GM18951 (cell line): ENCODE measurements around the gene UBXN4.

Experiments
- POLR2A ChIP-seq: IDR thresholded peaks from 4 replicates; pipeline ENCODE4 v1.6.1; 2011; ENCODE audit warnings: mild to moderate bottlenecking; ENCODE audit not compliant: insufficient read length, insufficient read depth; ENCODE audit errors: extremely low read depth
- in situ Hi-C: fragments of 300-500 bp; cut with MboI; formaldehyde crosslinking; loops from one replicate; pipeline ENCODE4 v1.12.0; 2022; ENCODE audit warnings: low sequenced_read_pairs, mixed read lengths, inconsistent platforms; ENCODE audit not compliant: unreplicated experiment

UBXN4 gene

DNA sequence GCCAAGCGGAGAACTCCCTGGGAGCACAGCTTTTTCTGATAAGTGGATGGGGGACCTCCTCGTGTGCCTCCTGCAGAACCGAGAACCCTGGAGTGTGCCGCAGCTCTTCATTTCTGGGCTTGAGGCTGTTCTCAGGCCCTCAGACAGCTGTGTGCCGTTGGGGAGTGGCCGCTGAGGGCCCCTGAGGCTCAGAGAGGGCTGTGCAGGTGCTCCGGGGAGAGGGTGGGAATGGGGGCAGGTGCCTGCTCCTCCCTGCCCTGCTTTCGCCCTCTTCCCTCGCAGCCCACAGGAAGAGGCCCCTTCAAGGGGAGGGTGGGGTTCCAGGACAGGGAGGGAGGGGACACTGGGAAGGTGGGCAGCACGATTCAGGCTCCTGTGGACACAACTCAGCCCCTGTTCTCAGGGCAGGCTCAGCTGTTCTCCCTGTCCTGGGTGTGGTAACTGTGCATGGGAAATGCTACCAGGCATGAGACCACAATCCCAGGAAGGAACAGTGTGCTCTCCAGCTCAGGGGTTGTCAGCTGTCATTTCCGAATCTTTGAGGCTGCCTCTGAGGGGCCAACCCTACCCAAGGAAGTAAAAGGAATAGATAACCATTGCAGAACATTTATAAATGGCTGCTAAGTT lies 84.0 kb downstream of the UBXN4 start:
- no peak for TF ChIP-seq POLR2A
- in situ Hi-C loops = no loop called here

GRCh38 chr2:135826544-135826943 lies 84.9 kb downstream of the UBXN4 start:
- TF ChIP-seq POLR2A = no peak
- in situ Hi-C loops = no loop called here

GRCh38 chr2:135829378-135830135 lies 87.9 kb downstream of the UBXN4 start:
- in situ Hi-C loops = no loop called here
- no peak for TF ChIP-seq POLR2A

DNA sequence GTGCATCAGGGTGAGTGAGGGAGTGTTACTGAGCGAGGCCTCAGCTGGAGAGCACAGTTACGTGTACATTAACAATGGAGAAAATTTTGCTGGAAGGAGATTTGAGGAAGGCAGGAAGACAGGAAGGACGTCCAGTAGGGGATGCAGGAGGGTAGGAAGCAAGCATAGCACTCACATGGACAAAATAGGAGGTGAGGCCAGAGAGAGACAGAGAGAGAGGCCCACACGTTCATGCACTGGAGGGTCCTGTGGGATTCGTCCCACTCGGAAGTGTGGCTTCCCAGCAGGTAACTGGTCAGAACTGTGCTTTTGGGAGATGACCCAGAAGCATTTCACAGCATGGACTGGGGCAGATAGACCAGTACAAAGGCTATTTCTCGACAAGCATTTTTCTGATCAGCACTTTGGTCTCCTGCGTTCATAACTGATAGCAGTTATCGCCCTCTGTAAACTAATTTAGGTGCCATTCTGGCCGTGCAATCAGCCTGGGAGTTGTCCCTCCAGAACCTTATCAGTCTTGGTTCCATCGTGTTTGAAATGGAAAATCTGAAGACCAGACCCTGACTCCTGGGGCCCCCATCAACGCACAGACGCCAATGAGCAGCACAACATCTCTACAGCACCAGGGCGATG lies 89.6 kb downstream of the UBXN4 start:
- no peak for TF ChIP-seq POLR2A
- in situ Hi-C loops = no loop called here

DNA sequence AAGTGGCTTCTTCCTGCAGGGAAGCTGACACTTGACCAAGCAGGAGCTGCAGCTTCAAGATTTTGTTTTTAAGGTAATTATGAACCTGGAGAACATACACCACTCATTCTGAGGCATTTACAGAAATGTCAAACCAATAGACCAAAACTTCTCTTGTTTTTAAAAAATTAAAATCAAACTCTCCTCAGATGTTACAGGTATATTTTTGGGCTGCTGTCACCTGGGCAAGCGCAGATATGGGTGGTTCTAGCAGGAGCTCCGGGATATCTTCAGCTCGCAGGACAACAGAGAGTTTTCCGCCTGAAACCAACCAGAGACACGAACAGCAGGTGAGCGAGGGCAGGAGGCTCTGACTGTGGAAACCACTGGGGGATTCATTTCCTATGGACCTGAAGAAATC lies 91.2 kb downstream of the UBXN4 start:
- in situ Hi-C loops = no loop called here
- TF ChIP-seq POLR2A = no peak
